HG03108 (cell line): ENCODE data around the gene CD6.

ENCODE experiments used
- ATAC-seq: cut with Tn5 transposase; IDR thresholded peaks from one replicate; pipeline ENCODE4 v1.9.1; 2021; ENCODE audit warnings: moderate library complexity; ENCODE audit not compliant: unreplicated experiment

CD6 gene

DNA sequence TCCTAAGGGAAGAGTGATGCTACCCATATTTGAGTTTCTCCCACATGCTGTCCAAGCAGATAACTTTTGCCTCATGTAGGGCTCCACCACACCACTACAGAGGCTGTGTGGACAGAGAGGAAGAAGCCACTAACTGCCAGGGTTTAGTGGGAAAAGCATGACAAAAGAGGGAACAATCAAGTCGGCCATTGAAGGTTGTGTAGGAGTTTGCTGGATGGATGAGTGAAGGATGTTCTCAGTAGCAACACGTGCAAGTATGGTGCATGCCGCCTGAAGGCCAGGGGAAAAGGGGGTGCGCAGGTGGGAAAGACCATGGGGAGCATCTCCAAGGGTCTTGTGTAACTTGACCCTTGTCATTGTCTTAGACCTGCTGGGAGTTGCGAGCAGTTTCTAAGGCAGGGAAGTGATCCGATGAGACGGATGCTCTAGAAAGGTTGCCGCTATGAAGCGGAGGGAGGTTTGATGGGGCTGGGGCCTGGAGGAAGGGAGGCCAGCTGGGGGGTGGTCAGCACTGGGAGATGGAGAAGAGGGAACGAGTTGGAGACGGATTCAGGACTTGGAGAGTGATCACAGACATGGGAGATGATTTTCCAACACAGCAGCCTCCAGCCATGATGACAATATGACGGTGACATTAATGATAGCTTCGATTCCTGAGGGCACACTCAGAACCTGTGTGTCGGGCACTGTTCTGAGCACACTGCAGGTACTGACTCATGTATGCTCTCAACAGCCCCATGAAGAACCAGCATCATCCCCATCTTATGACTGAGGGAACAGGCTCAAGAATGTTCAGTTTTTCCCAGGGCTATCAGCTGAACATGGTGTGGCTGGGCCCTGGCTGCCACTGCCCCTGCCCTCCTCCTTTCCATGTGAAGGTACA is 53.7 kb downstream of the CD6 start:
- no peak for ATAC-seq

DNA sequence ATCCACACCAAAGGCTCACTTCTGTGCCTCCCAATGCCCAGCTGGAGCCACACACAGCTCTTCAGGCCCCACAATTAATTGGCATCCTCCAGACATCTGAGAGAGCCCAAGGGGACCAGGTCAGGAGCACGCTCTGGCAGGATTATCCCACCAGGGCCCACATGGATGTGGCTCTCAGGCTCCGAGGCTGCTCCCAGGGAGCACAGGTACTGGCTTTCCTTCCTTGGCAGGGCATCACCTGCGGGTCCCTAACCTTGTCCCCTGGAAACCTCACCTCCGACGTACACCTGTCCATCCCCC is 54.3 kb downstream of the CD6 start:
- no peak for ATAC-seq

- no peak for ATAC-seq
Observed at GRCh38 chr11:61026121-61027031, 54.9 kb downstream of the CD6 start.

DNA sequence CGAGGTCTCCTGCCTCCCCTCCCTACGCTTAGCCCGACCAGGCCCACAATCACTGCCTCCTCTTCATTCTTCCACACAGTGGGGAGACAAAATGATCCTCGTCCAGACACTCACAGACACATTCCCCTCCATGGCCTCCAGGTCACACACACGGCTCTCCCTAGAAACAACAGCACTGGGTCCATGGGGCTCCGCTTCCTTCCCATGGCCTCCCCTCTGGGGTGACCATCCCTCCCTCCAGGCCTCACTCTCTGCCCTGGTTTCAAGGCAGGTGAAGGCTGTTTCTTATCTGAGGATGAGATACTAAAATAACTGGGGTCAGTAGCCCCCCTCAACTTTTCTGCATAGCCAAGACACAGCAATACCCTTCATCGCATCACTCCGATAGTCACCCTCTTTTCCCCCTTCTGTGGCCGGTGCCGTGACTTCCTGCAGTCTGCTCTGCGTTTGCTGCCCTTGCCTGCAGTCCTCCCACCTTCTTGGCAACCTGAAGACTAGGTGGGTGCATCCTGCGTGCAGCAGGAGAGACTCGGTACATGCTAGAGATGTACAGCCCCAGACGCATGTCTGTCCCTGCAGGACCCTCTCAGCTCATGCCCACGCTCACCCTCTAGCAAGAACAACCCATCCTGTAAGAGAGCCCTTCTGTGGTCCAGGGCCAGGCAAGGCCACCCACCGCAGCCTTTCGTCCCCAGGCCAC is 55.8 kb downstream of the CD6 start:
- ATAC-seq = no peak

- ATAC-seq = peak; percentile 85
Observed at GRCh38 chr11:61028135-61028729, 56.8 kb downstream of the CD6 start.

- ATAC-seq = no peak
Observed at GRCh38 chr11:61032824-61033223, 61.3 kb downstream of the CD6 start.

DNA sequence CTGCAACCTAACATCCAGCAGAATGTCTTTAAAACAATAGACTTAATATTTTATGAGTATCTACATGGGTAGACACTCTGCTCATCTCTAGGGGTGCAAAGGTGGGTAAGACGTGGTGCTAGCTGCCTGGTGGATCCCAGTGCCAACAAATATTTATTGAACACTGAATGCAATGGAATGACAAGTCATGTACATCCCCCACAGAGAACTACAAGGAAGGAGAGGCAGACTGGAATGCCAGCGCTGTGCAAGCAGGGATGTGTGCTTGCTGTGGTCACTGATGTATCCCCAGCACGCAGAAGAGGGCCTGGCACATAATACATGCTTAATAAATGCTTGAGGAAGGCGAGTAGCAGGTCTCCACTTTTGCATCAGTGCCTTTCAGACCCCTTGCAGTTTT is 61.9 kb downstream of the CD6 start:
- no peak for ATAC-seq

- no peak for ATAC-seq
Observed at GRCh38 chr11:61034111-61034510, 62.6 kb downstream of the CD6 start.

- no peak for ATAC-seq
Observed at GRCh38 chr11:61034704-61035525, 63.4 kb downstream of the CD6 start.

DNA sequence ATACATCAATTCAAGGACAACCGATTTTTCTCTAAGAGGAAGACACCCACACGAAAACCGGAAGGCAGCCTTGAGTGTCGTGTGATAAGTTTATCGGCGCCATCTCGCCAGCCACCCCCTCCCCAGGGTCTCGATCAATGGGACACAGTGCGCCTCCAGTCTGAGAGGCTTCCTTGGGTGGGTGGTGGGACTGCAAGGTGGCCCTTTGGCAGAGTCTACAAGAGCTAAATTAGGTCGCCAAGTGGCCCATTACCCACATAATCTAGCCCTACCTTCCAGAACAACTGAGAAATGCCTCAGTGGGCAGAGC is 64.0 kb downstream of the CD6 start:
- ATAC-seq = no peak

DNA sequence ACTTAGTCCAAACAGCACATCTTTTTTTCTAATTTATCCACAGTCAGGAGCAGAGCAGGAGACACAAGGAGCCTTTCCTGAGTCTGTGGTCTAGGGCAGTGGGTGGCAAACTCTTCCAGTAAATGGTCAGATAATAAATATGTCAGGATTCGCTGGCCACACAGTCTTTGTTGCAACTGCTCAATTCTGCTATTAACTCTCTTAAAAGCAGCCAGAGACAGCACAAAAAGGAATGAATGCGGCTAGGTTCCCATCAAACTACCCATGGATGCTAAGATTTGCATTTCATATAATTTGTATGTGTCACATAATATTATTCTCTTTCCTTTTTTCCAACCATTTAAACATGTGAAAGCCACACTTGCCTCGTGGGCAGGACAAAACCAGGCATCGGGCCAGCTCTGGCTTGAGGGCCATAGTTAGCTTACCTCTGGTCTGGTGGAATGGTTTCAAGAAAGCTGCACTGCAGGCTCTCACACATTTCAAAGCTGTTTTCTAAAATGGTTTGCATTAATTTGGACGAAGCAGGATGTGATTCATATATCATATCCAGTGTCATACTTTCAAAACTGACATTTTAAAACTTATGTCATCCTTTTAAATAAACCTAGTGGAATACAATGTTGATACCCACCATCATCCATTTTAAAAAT is 66.1 kb downstream of the CD6 start:
- no peak for ATAC-seq

DNA sequence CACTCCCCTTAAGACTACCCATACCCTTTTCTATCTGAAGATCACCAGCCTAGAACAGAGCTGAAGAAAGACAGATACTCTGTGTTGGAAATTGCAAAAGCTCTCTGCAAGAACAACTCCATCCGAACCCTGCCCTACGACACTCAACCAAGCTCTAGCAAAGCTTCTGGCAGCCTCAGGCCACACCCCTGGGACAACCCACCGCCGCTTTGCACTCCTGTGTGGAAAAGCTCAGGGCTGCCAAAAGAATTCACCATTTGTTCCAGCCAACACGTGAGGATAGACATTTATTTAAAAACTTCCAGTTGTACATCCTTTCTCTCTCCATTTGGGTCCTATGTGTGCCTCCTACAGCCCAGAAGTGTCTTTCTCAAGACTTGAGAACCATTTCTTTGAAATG is 68.4 kb downstream of the CD6 start:
- ATAC-seq = no peak

GRCh38 chr11:61041755-61042518 is 70.5 kb downstream of the CD6 start:
- peak; percentile 86 for ATAC-seq

- no peak for ATAC-seq
Observed at GRCh38 chr11:61042537-61042936, 71.1 kb downstream of the CD6 start.

DNA sequence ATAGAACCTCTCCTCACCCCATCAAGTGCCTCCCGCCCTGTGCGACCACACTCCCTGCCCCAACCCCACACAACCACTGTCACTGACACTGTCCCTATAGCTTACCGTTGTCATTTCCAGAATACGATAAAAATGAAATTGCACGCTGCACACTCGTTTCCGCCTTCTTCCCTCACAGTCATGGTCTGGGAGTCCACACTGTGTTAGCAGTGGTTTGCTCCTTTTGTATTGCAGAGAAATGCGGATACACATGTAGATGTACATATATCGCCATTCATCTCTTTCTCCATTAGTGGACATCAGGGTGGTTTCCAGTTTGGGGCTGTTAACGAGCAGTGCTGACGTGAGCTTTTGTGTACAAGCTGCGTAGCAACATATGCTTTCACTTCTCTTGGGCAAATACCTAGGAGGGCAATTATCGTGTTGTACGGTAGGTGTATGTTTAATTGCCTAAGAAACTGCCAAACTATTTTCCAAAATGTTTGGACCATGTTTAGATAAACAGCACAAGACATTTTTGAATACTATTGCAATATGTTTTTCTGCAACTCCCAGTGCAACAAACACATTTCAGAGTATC is 71.6 kb downstream of the CD6 start:
- no peak for ATAC-seq

DNA sequence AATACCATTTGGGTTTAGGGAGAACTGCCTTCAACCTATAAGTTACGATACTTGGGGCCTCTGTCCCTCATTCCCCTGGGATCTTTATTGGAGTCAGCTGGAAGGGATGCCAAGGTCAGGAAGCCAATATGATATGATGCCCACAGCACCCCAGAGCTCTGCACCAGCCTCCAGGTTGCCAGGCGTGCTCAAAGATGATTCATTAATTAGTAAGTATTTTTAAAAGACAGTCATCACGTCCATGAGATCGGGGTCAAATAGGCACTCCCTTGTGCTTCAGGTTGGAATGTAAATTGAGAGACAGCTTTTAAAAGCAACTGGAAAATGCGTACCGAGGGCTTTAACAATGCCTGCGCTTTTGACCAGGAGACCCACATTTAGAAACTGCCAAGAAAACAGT is 73.8 kb downstream of the CD6 start:
- ATAC-seq = no peak

GRCh38 chr11:61046833-61047232 is 75.4 kb downstream of the CD6 start:
- ATAC-seq = no peak

DNA sequence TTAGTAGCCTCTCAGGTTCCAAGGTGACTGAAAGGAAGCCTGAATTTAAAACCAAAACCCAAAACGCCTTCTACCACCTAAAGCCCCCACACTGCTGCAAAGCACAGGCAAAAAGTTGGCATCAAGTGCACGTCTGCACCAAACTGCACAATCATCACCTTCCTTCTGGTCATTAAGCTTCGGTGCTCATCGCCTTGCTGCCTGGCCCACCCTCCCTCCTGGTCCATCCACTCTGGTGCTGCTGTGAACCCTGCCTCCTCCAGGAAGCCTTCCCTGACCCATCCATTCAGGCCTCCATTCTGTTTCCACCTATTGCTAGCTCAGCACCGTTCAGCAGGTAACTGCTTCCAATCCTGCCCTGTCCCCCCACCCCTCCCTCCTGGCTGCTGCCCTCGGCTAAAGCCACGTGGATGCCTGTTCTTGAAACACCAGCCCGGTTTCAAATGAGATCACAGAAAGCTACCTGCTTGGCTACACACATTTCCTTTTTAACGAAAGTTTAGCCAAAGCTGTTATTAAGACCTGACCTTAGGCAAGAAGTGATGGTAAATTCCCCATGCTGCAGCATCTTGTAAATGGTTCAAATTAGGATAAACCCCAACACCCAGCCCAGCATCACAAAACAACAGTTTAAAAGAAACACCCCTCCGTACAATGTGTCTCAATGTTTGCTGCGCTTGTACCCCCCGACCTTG is 77.0 kb downstream of the CD6 start:
- ATAC-seq = no peak
